HG03280 (cell line): ENCODE results near the gene IL23R.

ENCODE experiments used
- ATAC-seq: cut with Tn5 transposase; IDR thresholded peaks from one replicate; pipeline ENCODE4 v1.9.1; 2021; ENCODE audit warnings: mild to moderate bottlenecking, moderate library complexity; ENCODE audit not compliant: unreplicated experiment

IL23R gene

GRCh38 chr1:67228791-67229190, 62.5 kb downstream of the IL23R start:
- no peak for ATAC-seq

- ATAC-seq: no peak
Observed at GRCh38 chr1:67230539-67230938, 64.3 kb downstream of the IL23R start.

- ATAC-seq: no peak
Observed at GRCh38 chr1:67236277-67236676, 70.0 kb downstream of the IL23R start.

- ATAC-seq: no peak
Observed at GRCh38 chr1:67239738-67240137, 73.5 kb downstream of the IL23R start.

- no peak for ATAC-seq
Observed at GRCh38 chr1:67241200-67241746, 75.0 kb downstream of the IL23R start.

- no peak for ATAC-seq
Observed at GRCh38 chr1:67242016-67242415, 75.8 kb downstream of the IL23R start.

GRCh38 chr1:67250051-67250653, 83.9 kb downstream of the IL23R start:
- no peak for ATAC-seq

GRCh38 chr1:67256291-67257172, 90.3 kb downstream of the IL23R start:
- no peak for ATAC-seq

GRCh38 chr1:67257173-67257535, 90.9 kb downstream of the IL23R start:
- no peak for ATAC-seq

GRCh38 chr1:67261680-67262079, 95.4 kb downstream of the IL23R start:
- no peak for ATAC-seq

GRCh38 chr1:67262735-67263134, 96.5 kb downstream of the IL23R start:
- no peak for ATAC-seq

- ATAC-seq: no peak
Observed at GRCh38 chr1:67264152-67264551, 97.9 kb downstream of the IL23R start.

GRCh38 chr1:67264899-67265298, 98.6 kb downstream of the IL23R start:
- ATAC-seq: peak; percentile 66

GRCh38 chr1:67269061-67269460, 102.8 kb downstream of the IL23R start:
- no peak for ATAC-seq

- ATAC-seq: no peak
Observed at GRCh38 chr1:67270541-67270940, 104.3 kb downstream of the IL23R start.

GRCh38 chr1:67273591-67273990, 107.3 kb downstream of the IL23R start:
- ATAC-seq: no peak

- ATAC-seq: peak; percentile 66
Observed at GRCh38 chr1:67274623-67275325, 108.5 kb downstream of the IL23R start.

GRCh38 chr1:67280696-67281095, 114.4 kb downstream of the IL23R start:
- no peak for ATAC-seq

GRCh38 chr1:67281244-67281643, 115.0 kb downstream of the IL23R start:
- ATAC-seq: no peak

GRCh38 chr1:67285780-67286488, 119.7 kb downstream of the IL23R start:
- peak; percentile 72 for ATAC-seq

GRCh38 chr1:67290236-67290635, 124.0 kb downstream of the IL23R start:
- no peak for ATAC-seq
